Activated CD4-positive, alpha-beta T cell treated with anti-CD3 and anti-CD28 coated beads, Interleukin-2, amount 50 U/mL, for 4 hours (primary cell): ENCODE measurements around the gene SRC.

Experiments
- DNase-seq, 2 experiments: peaks; one replicate each; pipeline ENCODE4 v3.0.0-alpha.2; 2020

The SRC gene

GRCh38 chr20:37345339-37346235 is at the start of gene SRC:
SRC (plus strand) TSS chr20:37346140; CDS start chr20:37384154, 38,014 bp downstream.
- peak; percentile 35 to 39 for DNase-seq

GRCh38 chr20:37296371-37296770 is 49.6 kb upstream of the SRC start:
- no peak for DNase-seq

GRCh38 chr20:37297066-37297736 is 48.7 kb upstream of the SRC start:
- DNase-seq = no peak

- DNase-seq = no peak
Observed at GRCh38 chr20:37298190-37298939, 47.6 kb upstream of the SRC start.

- no peak for DNase-seq
Observed at GRCh38 chr20:37299718-37300528, 46.0 kb upstream of the SRC start.

- no peak for DNase-seq
Observed at GRCh38 chr20:37301120-37301519, 44.8 kb upstream of the SRC start.

GRCh38 chr20:37301558-37301957 is 44.4 kb upstream of the SRC start:
- no peak for DNase-seq

GRCh38 chr20:37302981-37303380 is 43.0 kb upstream of the SRC start:
- no peak for DNase-seq

- DNase-seq = no peak
Observed at GRCh38 chr20:37303637-37304036, 42.3 kb upstream of the SRC start.

GRCh38 chr20:37305079-37305478 is 40.9 kb upstream of the SRC start:
- no peak for DNase-seq

GRCh38 chr20:37305839-37306238 is 40.1 kb upstream of the SRC start:
- no peak for DNase-seq

GRCh38 chr20:37308086-37309050 is 37.6 kb upstream of the SRC start:
- DNase-seq = no peak

GRCh38 chr20:37309290-37309689 is 36.6 kb upstream of the SRC start:
- DNase-seq = no peak

- no peak for DNase-seq
Observed at GRCh38 chr20:37309936-37310590, 35.9 kb upstream of the SRC start.

- DNase-seq = no peak
Observed at GRCh38 chr20:37310951-37311350, 35.0 kb upstream of the SRC start.

GRCh38 chr20:37311710-37312355 is 34.1 kb upstream of the SRC start:
- DNase-seq = no peak

GRCh38 chr20:37313546-37314091 is 32.3 kb upstream of the SRC start:
- no peak for DNase-seq

GRCh38 chr20:37314099-37314498 is 31.8 kb upstream of the SRC start:
- no peak for DNase-seq

- no peak for DNase-seq
Observed at GRCh38 chr20:37314617-37315016, 31.3 kb upstream of the SRC start.

GRCh38 chr20:37315021-37315451 is 30.9 kb upstream of the SRC start:
- DNase-seq = no peak
